Loucy (cell line): ENCODE measurements around the gene ZNF521.

ENCODE experiments used
- H2AFZ ChIP-seq: fragments of 200-600 bp; sonication (generic); 2 replicates; pipeline ENCODE4 v1.6.0; 2016; ENCODE audit warnings: antibody characterized with exemption, mild to moderate bottlenecking, low read length, moderate library complexity
- H3F3A ChIP-seq: fragments of 200-600 bp; 2 replicates; pipeline ENCODE4 v1.6.0; 2016; ENCODE audit warnings: antibody characterized with exemption, low read depth, mild to moderate bottlenecking
- H3K27me3 ChIP-seq: fragments of 200-600 bp; sonication (generic); 2 replicates; pipeline ENCODE4 v1.6.1; 2014; ENCODE audit warnings: low read length, mild to moderate bottlenecking; ENCODE audit not compliant: insufficient read depth, poor library complexity, severe bottlenecking
- H3K36me3 ChIP-seq: fragments of 200-600 bp; sonication (generic); 2 replicates; pipeline ENCODE4 v1.6.1; 2016; ENCODE audit warnings: low read length; ENCODE audit not compliant: insufficient read depth
- H3K4me1 ChIP-seq: fragments of 200-600 bp; sonication (generic); 2 replicates; pipeline ENCODE4 v1.5.1; 2014; ENCODE audit warnings: low read length, mild to moderate bottlenecking; ENCODE audit not compliant: insufficient read depth, poor library complexity, severe bottlenecking
- H3K4me2 ChIP-seq: fragments of 200-600 bp; sonication (generic); 2 replicates; pipeline ENCODE4 v1.6.0; 2014; ENCODE audit warnings: antibody characterized with exemption, low read length, low read depth, mild to moderate bottlenecking; ENCODE audit not compliant: poor library complexity, severe bottlenecking
- H3K4me3 ChIP-seq: fragments of 200-600 bp; sonication (generic); 2 replicates; pipeline ENCODE4 v1.5.1; 2014; ENCODE audit warnings: low read length, mild to moderate bottlenecking, mixed read lengths; ENCODE audit not compliant: poor library complexity, severe bottlenecking
- H3K79me2 ChIP-seq: fragments of 200-600 bp; sonication (generic); 2 replicates; pipeline ENCODE4 v1.6.1; 2014; ENCODE audit warnings: low read length; ENCODE audit not compliant: insufficient read depth
- H3K9ac ChIP-seq: fragments of 200-600 bp; sonication (generic); 2 replicates; pipeline ENCODE4 v1.6.0; 2014; ENCODE audit warnings: mild to moderate bottlenecking, low read depth, low read length, moderate library complexity; ENCODE audit not compliant: poor library complexity, severe bottlenecking
- H3K9me2 ChIP-seq: fragments of 200-600 bp; sonication (generic); replicated peaks from 2 replicates; pipeline ENCODE4 v1.6.1; 2016; ENCODE audit warnings: low read depth, low read length, mixed read lengths
- H3K9me3 ChIP-seq: fragments of 200-600 bp; sonication (generic); 2 replicates; pipeline ENCODE4 v1.6.1; 2014; ENCODE audit warnings: mild to moderate bottlenecking, antibody characterized with exemption, low read length, low read depth; ENCODE audit not compliant: insufficient read depth
- H4K20me1 ChIP-seq: fragments of 200-600 bp; sonication (generic); 2 replicates; pipeline ENCODE4 v1.6.0; 2014; ENCODE audit warnings: antibody characterized with exemption, low read length, mild to moderate bottlenecking; ENCODE audit not compliant: insufficient read depth, poor library complexity, severe bottlenecking
- EZH2phosphoT487 ChIP-seq: fragments of 200-600 bp; IDR thresholded peaks from 2 replicates; pipeline ENCODE4 v1.6.1; 2018; ENCODE audit warnings: antibody characterized with exemption, mild to moderate bottlenecking, moderate library complexity, borderline replicate concordance
- TF ChIP-seq, protein P1 (sequence below): fragments of 200-600 bp; sonication (generic); conservative IDR thresholded peaks from 2 replicates; pipeline ENCODE4 v1.5.1; 2014; ENCODE audit warnings: mild to moderate bottlenecking, antibody characterized with exemption, low read length

The ZNF521 gene

DNA sequence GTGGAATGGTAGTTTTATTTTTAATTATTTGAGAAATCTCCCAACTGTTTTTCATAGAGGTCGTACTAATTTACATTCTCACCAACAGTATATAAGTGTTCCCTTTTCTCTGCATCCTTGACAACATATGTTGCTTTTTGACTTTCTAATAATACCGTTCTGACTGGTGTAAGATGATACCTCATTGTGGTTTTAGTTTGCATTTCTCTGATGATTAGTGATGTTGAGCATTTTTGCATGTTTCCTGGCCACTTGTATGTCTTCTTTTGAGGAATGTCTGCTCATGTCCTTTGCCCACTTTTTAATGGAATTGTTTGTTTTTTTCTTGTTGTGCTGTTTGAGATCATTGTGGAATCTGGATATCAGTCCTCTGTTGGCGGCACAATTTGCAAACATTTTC, 242.5 kb downstream of the ZNF521 start:
- H3K27me3 ChIP-seq: no peaks in the 10 kb centered on the region

GRCh38 chr18:25103468-25104155, 248.4 kb downstream of the ZNF521 start:
- H3K27me3 ChIP-seq: no peaks in the 10 kb centered on the region
- H3K4me2 ChIP-seq: no peak overlapping the region
- no peaks in the 10 kb centered on the region for H3K9me2 ChIP-seq
- TF ChIP-seq EZH2phosphoT487: no peak
- TF ChIP-seq, protein P1, sequence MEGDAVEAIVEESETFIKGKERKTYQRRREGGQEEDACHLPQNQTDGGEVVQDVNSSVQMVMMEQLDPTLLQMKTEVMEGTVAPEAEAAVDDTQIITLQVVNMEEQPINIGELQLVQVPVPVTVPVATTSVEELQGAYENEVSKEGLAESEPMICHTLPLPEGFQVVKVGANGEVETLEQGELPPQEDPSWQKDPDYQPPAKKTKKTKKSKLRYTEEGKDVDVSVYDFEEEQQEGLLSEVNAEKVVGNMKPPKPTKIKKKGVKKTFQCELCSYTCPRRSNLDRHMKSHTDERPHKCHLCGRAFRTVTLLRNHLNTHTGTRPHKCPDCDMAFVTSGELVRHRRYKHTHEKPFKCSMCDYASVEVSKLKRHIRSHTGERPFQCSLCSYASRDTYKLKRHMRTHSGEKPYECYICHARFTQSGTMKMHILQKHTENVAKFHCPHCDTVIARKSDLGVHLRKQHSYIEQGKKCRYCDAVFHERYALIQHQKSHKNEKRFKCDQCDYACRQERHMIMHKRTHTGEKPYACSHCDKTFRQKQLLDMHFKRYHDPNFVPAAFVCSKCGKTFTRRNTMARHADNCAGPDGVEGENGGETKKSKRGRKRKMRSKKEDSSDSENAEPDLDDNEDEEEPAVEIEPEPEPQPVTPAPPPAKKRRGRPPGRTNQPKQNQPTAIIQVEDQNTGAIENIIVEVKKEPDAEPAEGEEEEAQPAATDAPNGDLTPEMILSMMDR: no peak
- H3K9me3 ChIP-seq: no peaks in the 10 kb centered on the region
- no peaks in the 10 kb centered on the region for H4K20me1 ChIP-seq
- peaks cover 15% of the 10 kb centered on the region for H3K4me1 ChIP-seq
- H2AFZ ChIP-seq: no peak overlapping the region
- H3K79me2 ChIP-seq: no peaks in the 10 kb centered on the region
- H3K36me3 ChIP-seq: no peaks in the 10 kb centered on the region
- H3F3A ChIP-seq: no peaks in the 10 kb centered on the region
- H3K9ac ChIP-seq: no peak overlapping the region
- H3K4me3 ChIP-seq: no peak overlapping the region

More for the DNA sequence above, 242.5 kb downstream of the ZNF521 start:
- Histone ChIP-seq H3K4me2 (no peak overlapping the region), H3K9me2 (no peaks in the 10 kb centered on the region), H3K9ac (no peak overlapping the region), H4K20me1 (no peaks in the 10 kb centered on the region), H3F3A (no peaks in the 10 kb centered on the region), H2AFZ (no peak overlapping the region), H3K79me2 (no peaks in the 10 kb centered on the region), H3K4me1 (peaks cover 12% of the 10 kb centered on the region), H3K9me3 (no peaks in the 10 kb centered on the region), H3K36me3 (peaks cover 8% of the 10 kb centered on the region; the same call in 1 of the 2 replicates), H3K4me3 (no peak overlapping the region)
- TF ChIP-seq EZH2phosphoT487: no peak
- TF ChIP-seq, protein P1: no peak

DNA sequence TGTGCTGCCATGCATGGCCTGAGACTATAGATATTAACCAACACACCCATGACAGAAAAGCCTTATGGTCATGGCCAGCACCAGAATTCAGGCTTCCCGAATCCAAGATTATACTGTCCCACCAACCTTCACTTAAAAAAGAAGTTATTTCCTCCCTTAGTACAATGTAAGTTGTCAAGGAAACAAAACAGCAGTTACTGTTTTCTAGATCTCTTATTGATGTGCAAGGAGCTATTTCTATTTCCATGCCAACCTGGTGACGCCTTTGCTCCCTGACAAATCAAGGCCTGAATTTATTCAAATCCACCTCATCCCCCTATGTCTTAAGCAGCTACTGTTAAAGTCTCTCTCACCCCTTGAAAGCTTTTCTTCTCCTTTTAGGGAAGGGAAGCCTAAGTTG, 249.3 kb downstream of the ZNF521 start:
- H3K36me3 ChIP-seq: no peaks in the 10 kb centered on the region
- no peaks in the 10 kb centered on the region for H3K9me3 ChIP-seq
- no peak overlapping the region for H3K9ac ChIP-seq
- no peak overlapping the region for H3K4me3 ChIP-seq
- H3K4me1 ChIP-seq: peaks cover 18% of the 10 kb centered on the region
- H3K79me2 ChIP-seq: no peaks in the 10 kb centered on the region
- no peaks in the 10 kb centered on the region for H3F3A ChIP-seq
- no peaks in the 10 kb centered on the region for H4K20me1 ChIP-seq
- TF ChIP-seq, protein P1: no peak
- TF ChIP-seq EZH2phosphoT487: no peak
- H3K9me2 ChIP-seq: no peaks in the 10 kb centered on the region
- no peak overlapping the region for H2AFZ ChIP-seq
- H3K27me3 ChIP-seq: no peaks in the 10 kb centered on the region
- no peak overlapping the region for H3K4me2 ChIP-seq
